Measurements from ENCODE around the gene ARHGEF7. TPM values are rescaled to one million over a fixed set of nuclear protein-coding genes. Genes with fewer than 3 reads are reported as not detected.

The ARHGEF7 gene
- polyA plus RNA-seq, 1 donor (not counting 4 experiments of a cell fraction or from before 2014, with no cell fraction given): 25.2 TPM

- Histone ChIP-seq H3K27me3 (ENCODE audit: control insufficient read depth, extremely low read depth, insufficient read depth, low read length) (no peaks in the 10 kb centered on the region), H3K36me3 (ENCODE audit: control insufficient read depth in 2 of 2, extremely low read depth in 1 of 2, insufficient read depth in 2 of 2, low read length in 2 of 2) (peaks cover 17 to 29% of the 10 kb centered on the region in 2 experiments), H3K27ac (ENCODE audit: control insufficient read depth, insufficient read depth, low read length) (no peak overlapping the region), H2AFZ (ENCODE audit: control insufficient read depth, low read length) (no peak overlapping the region), H3K4me2 (ENCODE audit: control insufficient read depth, extremely low read depth, insufficient read depth, low read depth, low read length) (no peak overlapping the region), H3K9ac (ENCODE audit: control insufficient read depth, extremely low read depth, insufficient read depth, low read length) (no peak overlapping the region), H4K20me1 (ENCODE audit: control insufficient read depth, extremely low read depth, insufficient read depth, low read length) (no peaks in the 10 kb centered on the region), H3K79me2 (ENCODE audit: control insufficient read depth, insufficient read depth, low read length) (no peaks in the 10 kb centered on the region), H3K4me1 (ENCODE audit: control insufficient read depth, extremely low read depth, insufficient read depth, low read length) (no peaks in the 10 kb centered on the region), H3K9me3 (ENCODE audit: control insufficient read depth, low read depth, low read length) (no peaks in the 10 kb centered on the region), H3K9me1 (ENCODE audit: control insufficient read depth, extremely low read depth, insufficient read depth, low read length) (no peaks in the 10 kb centered on the region), H3K4me3 (ENCODE audit: control insufficient read depth in 2 of 3, extremely low read depth in 1 of 3, insufficient read depth in 2 of 3, low read depth in 1 of 3, low read length in 3 of 3) (no peak overlapping the region)
- FAIRE-seq (no peak), DNase-seq (ENCODE audit: low read depth, low spot score) (no peak)
- dilution Hi-C loops (cut with MboI; ENCODE audit: extremely low pct_ligation_motif_present, low sequenced_read_pairs): no loop called here
- TF ChIP-seq EZH2 (IDR thresholded peaks at IDR 0.05; ENCODE audit: low read length) (no peak), CTCF (optimal IDR thresholded peaks at IDR 0.05 in 1 of 3, IDR thresholded peaks at IDR 0.05 in 1 of 3, conservative IDR thresholded peaks at IDR 0.05 in 1 of 3; ENCODE audit: extremely low read depth in 1 of 3, insufficient read depth in 2 of 3, low read length in 3 of 3) (no peak)
These were observed 188.4 kb downstream of the ARHGEF7 start for GRCh38 chr13:111303559-111303958.

- DNase-seq (ENCODE audit: low read depth, low spot score): no peak
- H3K27ac ChIP-seq (ENCODE audit: control insufficient read depth, insufficient read depth, low read length): no peak overlapping the region
- no peak overlapping the region for H3K9ac ChIP-seq (ENCODE audit: control insufficient read depth, extremely low read depth, insufficient read depth, low read length)
- H3K9me1 ChIP-seq (ENCODE audit: control insufficient read depth, extremely low read depth, insufficient read depth, low read length): no peaks in the 10 kb centered on the region
- no peaks in the 10 kb centered on the region for H3K27me3 ChIP-seq (ENCODE audit: control insufficient read depth, extremely low read depth, insufficient read depth, low read length)
- no peak overlapping the region for H3K4me3 ChIP-seq (ENCODE audit: control insufficient read depth in 2 of 3, extremely low read depth in 1 of 3, insufficient read depth in 2 of 3, low read depth in 1 of 3, low read length in 3 of 3)
- peaks cover 17 to 29% of the 10 kb centered on the region in 2 experiments for H3K36me3 ChIP-seq (ENCODE audit: control insufficient read depth in 2 of 2, extremely low read depth in 1 of 2, insufficient read depth in 2 of 2, low read length in 2 of 2)
- H3K4me1 ChIP-seq (ENCODE audit: control insufficient read depth, extremely low read depth, insufficient read depth, low read length): no peaks in the 10 kb centered on the region
- dilution Hi-C loops (cut with MboI; ENCODE audit: extremely low pct_ligation_motif_present, low sequenced_read_pairs): no loop called here
- TF ChIP-seq CTCF (optimal IDR thresholded peaks at IDR 0.05 in 1 of 3, IDR thresholded peaks at IDR 0.05 in 1 of 3, conservative IDR thresholded peaks at IDR 0.05 in 1 of 3; ENCODE audit: extremely low read depth in 1 of 3, insufficient read depth in 2 of 3, low read length in 3 of 3) (no peak), EZH2 (IDR thresholded peaks at IDR 0.05; ENCODE audit: low read length) (no peak)
- H3K4me2 ChIP-seq (ENCODE audit: control insufficient read depth, extremely low read depth, insufficient read depth, low read depth, low read length): no peak overlapping the region
- no peaks in the 10 kb centered on the region for H4K20me1 ChIP-seq (ENCODE audit: control insufficient read depth, extremely low read depth, insufficient read depth, low read length)
- no peak for FAIRE-seq
- no peak overlapping the region for H2AFZ ChIP-seq (ENCODE audit: control insufficient read depth, low read length)
- no peaks in the 10 kb centered on the region for H3K9me3 ChIP-seq (ENCODE audit: control insufficient read depth, low read depth, low read length)
- no peaks in the 10 kb centered on the region for H3K79me2 ChIP-seq (ENCODE audit: control insufficient read depth, insufficient read depth, low read length)
These were observed 189.0 kb downstream of the ARHGEF7 start for GRCh38 chr13:111304041-111304544.
